ENCODE data around the gene CRISP1. TPM values are rescaled to one million over a fixed set of nuclear protein-coding genes. Genes with fewer than 3 reads are reported as not detected.

CRISP1 gene
- total and polyA plus RNA-seq, 9 of the 15 experiments (the other 6 are each of a cell fraction or from before 2014, with no cell fraction given) = not detected

GRCh38 chr6:49888742-49889431 lies 22.6 kb upstream of the CRISP1 start (continued):
- TF ChIP-seq BCLAF1 (IDR thresholded peaks at IDR 0.05; ENCODE audit: borderline replicate concordance in 1 of 2, control insufficient read depth in 1 of 2, low read depth in 2 of 2, low read length in 1 of 2) = no peak
- TF ChIP-seq E2F6 (IDR thresholded peaks at IDR 0.05; ENCODE audit: borderline replicate concordance in 1 of 2, extremely low read depth in 1 of 2, insufficient read depth in 1 of 2, insufficient read length in 1 of 2, low read depth in 1 of 2, low read length in 1 of 2, poor library complexity in 1 of 2, severe bottlenecking in 1 of 2) = no peak
- no peak for TF ChIP-seq TAF1 (IDR thresholded peaks at IDR 0.05; ENCODE audit: control insufficient read depth, extremely low read depth, insufficient read depth, low read length, severe bottlenecking)
- no peak for TF ChIP-seq ZNF561 (CRISPR knock-in tag; conservative IDR thresholded peaks at IDR 0.05)
- TF ChIP-seq ATF3 (IDR thresholded peaks at IDR 0.05) = peak; percentile 100
- peak; percentile 89 for TF ChIP-seq ATF3 (CRISPR knock-in tag; conservative IDR thresholded peaks at IDR 0.05)
- TF ChIP-seq ARNT (IDR thresholded peaks at IDR 0.05) = peak; percentile 93 to 98
- TF ChIP-seq SMARCA4 (IDR thresholded peaks at IDR 0.05) = peak; percentile 98
- peak in 1 of 2 experiments; percentile 71; a peak in 1 of 3 replicates for TF ChIP-seq CBX3 (IDR thresholded peaks at IDR 0.05; ENCODE audit: borderline replicate concordance in 1 of 2, low read length in 2 of 2)
- TF ChIP-seq HBP1 (CRISPR knock-in tag; IDR thresholded peaks at IDR 0.05) = 0 out of 2 replicates have a peak, but pooled peaks have one; percentile 69
- peak; percentile 49 for TF ChIP-seq ZNF239 (CRISPR knock-in tag; IDR thresholded peaks at IDR 0.05)
- peak; percentile 98 for TF ChIP-seq NBN (IDR thresholded peaks at IDR 0.05; ENCODE audit: low read depth)
- no peak for TF ChIP-seq SIX5 (IDR thresholded peaks at IDR 0.05; ENCODE audit: borderline replicate concordance in 1 of 2, insufficient read depth in 1 of 2, low read depth in 1 of 2, low read length in 2 of 2)
- TF ChIP-seq PHF21A (IDR thresholded peaks at IDR 0.05; ENCODE audit: borderline replicate concordance, low read depth) = no peak
- no peak; the same call in 1 of the 2 replicates for TF ChIP-seq EZH2 (IDR thresholded peaks at IDR 0.05; ENCODE audit: borderline replicate concordance, low read depth, low read length)
- no peak for TF ChIP-seq NCOA6 (IDR thresholded peaks at IDR 0.05)
- no peak for TF ChIP-seq ZNF511 (CRISPR knock-in tag; IDR thresholded peaks at IDR 0.05)
- no peak for TF ChIP-seq ZNF253 (CRISPR knock-in tag; conservative IDR thresholded peaks at IDR 0.05)

Measured in K562 (cell line).